Measurements from ENCODE around the gene LRRFIP1.
A peak's percentile ranks its signal among the peaks of the same experiment; 100 is the strongest.

Gene LRRFIP1

GRCh38 chr2:237653776-237654558 is 26.6 kb downstream of the LRRFIP1 start:
- Histone ChIP-seq H3K27ac (ENCODE audit: low read depth, low read length) (no peak overlapping the region), H3K9ac (ENCODE audit: low read length) (no peak overlapping the region), H3K36me3 (ENCODE audit: control insufficient read depth, insufficient read depth, low read length) (peaks cover 21% of the 10 kb centered on the region), H3K4me3 (ENCODE audit: low read depth, low read length) (no peak overlapping the region), H3K27me3 (ENCODE audit: control insufficient read depth, insufficient read depth, low read length) (no peaks in the 10 kb centered on the region), H3K9me3 (ENCODE audit: control insufficient read depth, insufficient read depth, low read depth, low read length) (peaks cover 14% of the 10 kb centered on the region), H3K4me1 (ENCODE audit: control insufficient read depth, insufficient read depth, low read length) (no peaks in the 10 kb centered on the region)

DNA sequence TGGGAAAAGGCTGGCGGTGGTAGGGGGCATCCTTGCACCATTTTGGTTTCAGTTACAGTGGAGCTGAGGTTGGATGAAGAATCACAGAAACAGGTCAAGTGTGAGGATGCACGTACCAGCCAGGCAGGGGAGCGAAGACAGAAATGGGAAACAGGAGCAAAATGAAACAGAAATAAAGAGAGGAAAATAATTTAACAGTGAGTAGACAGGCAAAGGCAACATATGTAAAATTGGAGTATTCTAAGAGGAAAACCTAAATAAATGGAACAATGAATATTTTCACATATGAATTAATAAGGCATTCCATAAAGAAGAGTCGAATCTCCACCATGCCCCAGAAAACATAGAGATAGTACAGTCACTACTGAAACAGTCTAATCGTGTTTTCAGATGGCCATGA is 29.7 kb downstream of the LRRFIP1 start:
- Histone ChIP-seq H3K4me1 (ENCODE audit: control insufficient read depth, insufficient read depth, low read length) (peaks cover 6% of the 10 kb centered on the region; the same call in 1 of the 2 replicates), H3K4me3 (ENCODE audit: low read depth, low read length) (no peak overlapping the region), H3K36me3 (ENCODE audit: control insufficient read depth, insufficient read depth, low read length) (peaks cover 7% of the 10 kb centered on the region), H3K9me3 (ENCODE audit: control insufficient read depth, insufficient read depth, low read depth, low read length) (peaks cover 10% of the 10 kb centered on the region; the same call in 1 of the 2 replicates), H3K9ac (ENCODE audit: low read length) (no peak overlapping the region), H3K27me3 (ENCODE audit: control insufficient read depth, insufficient read depth, low read length) (no peaks in the 10 kb centered on the region), H3K27ac (ENCODE audit: low read depth, low read length) (no peak overlapping the region)

- Histone ChIP-seq H3K9me3 (ENCODE audit: control insufficient read depth, insufficient read depth, low read depth, low read length) (peaks cover 3% of the 10 kb centered on the region; the same call in 1 of the 2 replicates), H3K27ac (ENCODE audit: low read depth, low read length) (no peak overlapping the region), H3K27me3 (ENCODE audit: control insufficient read depth, insufficient read depth, low read length) (no peaks in the 10 kb centered on the region), H3K36me3 (ENCODE audit: control insufficient read depth, insufficient read depth, low read length) (no peaks in the 10 kb centered on the region; the same call in 1 of the 2 replicates), H3K4me3 (ENCODE audit: low read depth, low read length) (no peak overlapping the region), H3K9ac (ENCODE audit: low read length) (no peak overlapping the region), H3K4me1 (ENCODE audit: control insufficient read depth, insufficient read depth, low read length) (peaks cover 29% of the 10 kb centered on the region)
Observed at GRCh38 chr2:237660381-237660900, 33.1 kb downstream of the LRRFIP1 start.

DNA sequence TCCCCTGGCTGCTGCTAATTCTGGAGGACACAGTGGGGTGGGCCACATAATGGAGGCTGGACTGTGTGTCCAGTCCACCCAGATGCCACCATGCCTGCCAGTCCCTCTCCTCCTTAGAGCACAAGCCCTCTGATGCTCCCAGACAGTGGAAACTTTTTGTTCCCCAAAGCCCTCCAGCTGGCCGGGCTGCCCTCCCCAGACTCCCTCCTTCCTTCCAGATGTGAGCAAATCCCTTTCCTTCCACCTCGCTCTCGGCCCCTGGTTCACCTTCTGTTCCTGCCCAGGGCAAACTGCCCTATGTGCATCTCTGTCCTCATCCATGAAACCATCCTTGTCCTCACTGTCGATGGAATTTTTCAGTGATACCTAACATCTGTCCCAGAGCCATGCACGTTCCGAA is 33.9 kb downstream of the LRRFIP1 start:
- Histone ChIP-seq H3K36me3 (ENCODE audit: control insufficient read depth, insufficient read depth, low read length) (no peaks in the 10 kb centered on the region; the same call in 1 of the 2 replicates), H3K9me3 (ENCODE audit: control insufficient read depth, insufficient read depth, low read depth, low read length) (peaks cover 3% of the 10 kb centered on the region; the same call in 1 of the 2 replicates), H3K9ac (ENCODE audit: low read length) (no peak overlapping the region), H3K27me3 (ENCODE audit: control insufficient read depth, insufficient read depth, low read length) (no peaks in the 10 kb centered on the region), H3K4me1 (ENCODE audit: control insufficient read depth, insufficient read depth, low read length) (peaks cover 34% of the 10 kb centered on the region), H3K4me3 (ENCODE audit: low read depth, low read length) (no peak overlapping the region), H3K27ac (ENCODE audit: low read depth, low read length) (no peak overlapping the region)

- H3K9ac ChIP-seq (ENCODE audit: low read length), result no peak overlapping the region
- H3K4me1 ChIP-seq (ENCODE audit: control insufficient read depth, insufficient read depth, low read length), result peaks cover 34% of the 10 kb centered on the region
- no peak overlapping the region for H3K27ac ChIP-seq (ENCODE audit: low read depth, low read length)
Observed at GRCh38 chr2:237661799-237662328, 34.5 kb downstream of the LRRFIP1 start.

DNA sequence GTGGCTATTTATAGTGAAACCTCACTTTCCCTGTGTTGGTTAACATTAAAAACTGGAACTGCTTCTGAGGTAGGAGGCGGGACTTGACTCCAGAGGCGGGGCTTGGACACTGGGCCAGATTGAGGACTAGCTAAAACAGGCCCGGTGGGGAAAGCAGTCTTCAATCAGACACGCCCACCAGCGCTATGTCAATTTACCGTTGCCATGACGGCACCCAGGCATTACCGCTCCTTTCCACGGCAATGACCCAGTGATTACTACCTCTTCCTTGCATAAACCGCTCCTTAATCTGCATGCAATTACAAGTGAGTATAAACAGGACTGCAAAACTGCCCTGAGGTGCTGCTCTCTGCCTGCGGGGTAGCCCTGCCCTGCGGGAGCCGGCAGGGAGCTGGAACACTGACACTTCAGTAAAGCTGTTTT is 35.3 kb downstream of the LRRFIP1 start:
- no peaks in the 10 kb centered on the region for H3K9me3 ChIP-seq (ENCODE audit: control insufficient read depth, insufficient read depth, low read depth, low read length)
- no peaks in the 10 kb centered on the region for H3K27me3 ChIP-seq (ENCODE audit: control insufficient read depth, insufficient read depth, low read length)
- peaks cover 37% of the 10 kb centered on the region for H3K4me1 ChIP-seq (ENCODE audit: control insufficient read depth, insufficient read depth, low read length)
- no peak overlapping the region for H3K9ac ChIP-seq (ENCODE audit: low read length)
- H3K4me3 ChIP-seq (ENCODE audit: low read depth, low read length), result peak overlapping the region; percentile 15
- H3K36me3 ChIP-seq (ENCODE audit: control insufficient read depth, insufficient read depth, low read length), result no peaks in the 10 kb centered on the region
- H3K27ac ChIP-seq (ENCODE audit: low read depth, low read length), result no peak overlapping the region

More at GRCh38 chr2:237661799-237662328, 34.5 kb downstream of the LRRFIP1 start:
- H3K27me3 ChIP-seq (ENCODE audit: control insufficient read depth, insufficient read depth, low read length), result no peaks in the 10 kb centered on the region
- H3K36me3 ChIP-seq (ENCODE audit: control insufficient read depth, insufficient read depth, low read length), result no peaks in the 10 kb centered on the region; the same call in 1 of the 2 replicates
- H3K4me3 ChIP-seq (ENCODE audit: low read depth, low read length), result no peak overlapping the region
- peaks cover 2% of the 10 kb centered on the region; the same call in 1 of the 2 replicates for H3K9me3 ChIP-seq (ENCODE audit: control insufficient read depth, insufficient read depth, low read depth, low read length)

- no peak overlapping the region for H3K27ac ChIP-seq (ENCODE audit: low read depth, low read length)
- H3K36me3 ChIP-seq (ENCODE audit: control insufficient read depth, insufficient read depth, low read length), result no peaks in the 10 kb centered on the region
- H3K9me3 ChIP-seq (ENCODE audit: control insufficient read depth, insufficient read depth, low read depth, low read length), result no peaks in the 10 kb centered on the region
- H3K27me3 ChIP-seq (ENCODE audit: control insufficient read depth, insufficient read depth, low read length), result no peaks in the 10 kb centered on the region
- no peak overlapping the region for H3K9ac ChIP-seq (ENCODE audit: low read length)
- peaks cover 44% of the 10 kb centered on the region for H3K4me1 ChIP-seq (ENCODE audit: control insufficient read depth, insufficient read depth, low read length)
- H3K4me3 ChIP-seq (ENCODE audit: low read depth, low read length), result no peak overlapping the region
Observed at GRCh38 chr2:237663517-237664110, 36.2 kb downstream of the LRRFIP1 start.

DNA sequence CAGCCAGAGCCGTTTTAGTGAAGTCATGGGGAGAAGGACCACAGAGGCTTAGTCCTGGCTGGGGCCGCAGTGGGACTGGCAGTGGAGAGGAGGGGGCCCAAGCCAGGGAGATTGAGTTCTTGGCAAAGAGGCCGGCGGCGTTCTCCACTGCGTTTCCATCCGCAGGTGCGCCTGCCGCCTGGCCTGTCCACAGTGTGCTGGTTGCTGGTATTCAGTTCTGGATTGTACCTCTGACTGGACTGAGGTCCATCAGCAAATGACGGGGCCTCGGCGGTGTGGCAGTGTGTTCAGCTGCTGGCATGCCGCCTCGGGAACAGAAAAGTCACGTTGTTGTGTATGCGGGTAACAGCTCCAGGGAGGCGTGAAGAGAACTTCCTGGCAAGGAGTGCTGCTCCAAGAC is 36.8 kb downstream of the LRRFIP1 start:
- Histone ChIP-seq H3K9ac (ENCODE audit: low read length) (no peak overlapping the region), H3K27ac (ENCODE audit: low read depth, low read length) (no peak overlapping the region), H3K4me1 (ENCODE audit: control insufficient read depth, insufficient read depth, low read length) (peaks cover 48% of the 10 kb centered on the region), H3K27me3 (ENCODE audit: control insufficient read depth, insufficient read depth, low read length) (no peaks in the 10 kb centered on the region), H3K4me3 (ENCODE audit: low read depth, low read length) (no peak overlapping the region), H3K9me3 (ENCODE audit: control insufficient read depth, insufficient read depth, low read depth, low read length) (no peaks in the 10 kb centered on the region), H3K36me3 (ENCODE audit: control insufficient read depth, insufficient read depth, low read length) (no peaks in the 10 kb centered on the region)

GRCh38 chr2:237665713-237666143 is 38.3 kb downstream of the LRRFIP1 start:
- H3K4me1 ChIP-seq (ENCODE audit: control insufficient read depth, insufficient read depth, low read length), result peaks cover 50% of the 10 kb centered on the region
- no peaks in the 10 kb centered on the region for H3K27me3 ChIP-seq (ENCODE audit: control insufficient read depth, insufficient read depth, low read length)
- H3K9ac ChIP-seq (ENCODE audit: low read length), result no peak overlapping the region
- no peak overlapping the region for H3K27ac ChIP-seq (ENCODE audit: low read depth, low read length)
- H3K4me3 ChIP-seq (ENCODE audit: low read depth, low read length), result no peak overlapping the region
- H3K36me3 ChIP-seq (ENCODE audit: control insufficient read depth, insufficient read depth, low read length), result no peaks in the 10 kb centered on the region
- no peaks in the 10 kb centered on the region for H3K9me3 ChIP-seq (ENCODE audit: control insufficient read depth, insufficient read depth, low read depth, low read length)

GRCh38 chr2:237666606-237667005 is 39.2 kb downstream of the LRRFIP1 start:
- Histone ChIP-seq H3K27me3 (ENCODE audit: control insufficient read depth, insufficient read depth, low read length) (no peaks in the 10 kb centered on the region), H3K4me1 (ENCODE audit: control insufficient read depth, insufficient read depth, low read length) (peaks cover 47% of the 10 kb centered on the region), H3K4me3 (ENCODE audit: low read depth, low read length) (no peak overlapping the region), H3K9ac (ENCODE audit: low read length) (no peak overlapping the region), H3K9me3 (ENCODE audit: control insufficient read depth, insufficient read depth, low read depth, low read length) (no peaks in the 10 kb centered on the region), H3K36me3 (ENCODE audit: control insufficient read depth, insufficient read depth, low read length) (no peaks in the 10 kb centered on the region), H3K27ac (ENCODE audit: low read depth, low read length) (no peak overlapping the region)

Data from HUES6 (cell line).